Cardiac muscle cell (in vitro differentiated cells and primary cell): ENCODE results near the gene RNF121. TPM values are rescaled to one million over a fixed set of nuclear protein-coding genes. Genes with fewer than 3 reads are reported as not detected.

Experiments
- DNase-seq, 2 donors: peaks; one replicate each; pipeline versions ENCODE4 v3.0.0 to v3.0.0-alpha.2; 2010 to 2017; ENCODE audit warnings: low read depth in 1 of 2, low spot score in 1 of 2
- H3K27ac ChIP-seq: fragments of 200-600 bp; sonication (generic); 2 replicates; pipeline ENCODE4 v1.5.1; 2016
- H3K27me3 ChIP-seq: fragments of 200-600 bp; sonication (generic); 2 replicates; pipeline ENCODE4 v1.6.0; 2016; ENCODE audit warnings: control low read depth
- H3K36me3 ChIP-seq: fragments of 200-600 bp; sonication (generic); 2 replicates; pipeline ENCODE4 v1.5.1; 2016; ENCODE audit warnings: control low read depth
- H3K4me1 ChIP-seq: fragments of 200-600 bp; sonication (generic); 2 replicates; pipeline ENCODE4 v1.8.1; 2017; ENCODE audit warnings: low read depth, mild to moderate bottlenecking, mixed run types
- H3K4me3 ChIP-seq: fragments of 200-600 bp; sonication (generic); 2 replicates; pipeline ENCODE4 v1.5.1; 2016; ENCODE audit warnings: mild to moderate bottlenecking
- H3K9me3 ChIP-seq: fragments of 200-600 bp; sonication (generic); 2 replicates; pipeline ENCODE4 v1.5.1; 2017; ENCODE audit warnings: low read depth, mild to moderate bottlenecking, control low read depth
- polyA plus RNA-seq: library from polyadenylated mRNA; unstranded; fragments of >200 nt; fragmentation: Nextera tagmentation; extraction: Ambion mirVana; gene quantifications from 2 replicates; pipeline ENCODE4 v1.2.1, GENCODE V29; 2016
- total RNA-seq: library from RNA; depleted of rRNA; stranded (reverse); fragments of >200 nt; gene quantifications from 2 replicates; pipeline ENCODE4 v1.2.3, GENCODE V29; 2016
- TF ChIP-seq, protein P1 (sequence below): IDR thresholded peaks from 2 replicates; pipeline ENCODE4 v1.5.1; 2012; ENCODE audit warnings: low read depth, mild to moderate bottlenecking, low read length

The RNF121 gene
- total and polyA plus RNA-seq, 2 experiments from 2014 or later: 16.2 to 27.7 TPM

DNA sequence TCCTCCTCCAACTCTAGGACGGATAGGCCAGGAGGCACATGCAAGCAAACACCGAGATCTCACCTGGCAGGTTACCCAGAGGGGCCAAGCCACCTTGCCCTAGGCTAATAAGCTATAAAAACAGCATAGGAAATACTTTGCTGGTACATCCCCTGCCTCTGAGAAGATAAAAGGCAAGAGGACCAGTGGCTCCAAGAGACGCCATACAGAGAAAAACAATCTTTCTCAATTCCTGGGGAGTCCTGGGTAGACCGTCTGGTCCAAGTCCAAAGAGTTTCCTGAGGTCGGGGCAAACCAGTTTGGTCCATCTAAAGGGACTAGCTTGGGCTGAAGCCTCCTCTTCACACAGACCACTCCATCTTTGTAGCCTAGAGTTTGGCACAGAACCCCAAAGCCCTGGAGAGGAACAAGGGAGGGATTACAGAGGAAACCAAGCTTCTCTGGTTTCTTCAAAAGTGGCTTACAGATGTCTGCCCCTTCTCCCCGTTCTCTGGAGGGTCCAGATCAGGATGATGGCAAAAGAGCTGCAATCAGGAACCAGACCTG, 111.1 kb downstream of the RNF121 start:
- peak overlapping the region; percentile 98 for H3K27ac ChIP-seq
- H3K27me3 ChIP-seq: no peaks in the 10 kb centered on the region
- DNase-seq: no peak
- H3K9me3 ChIP-seq: no peaks in the 10 kb centered on the region
- H3K4me1 ChIP-seq: peaks cover 34% of the 10 kb centered on the region
- TF ChIP-seq, protein P1, sequence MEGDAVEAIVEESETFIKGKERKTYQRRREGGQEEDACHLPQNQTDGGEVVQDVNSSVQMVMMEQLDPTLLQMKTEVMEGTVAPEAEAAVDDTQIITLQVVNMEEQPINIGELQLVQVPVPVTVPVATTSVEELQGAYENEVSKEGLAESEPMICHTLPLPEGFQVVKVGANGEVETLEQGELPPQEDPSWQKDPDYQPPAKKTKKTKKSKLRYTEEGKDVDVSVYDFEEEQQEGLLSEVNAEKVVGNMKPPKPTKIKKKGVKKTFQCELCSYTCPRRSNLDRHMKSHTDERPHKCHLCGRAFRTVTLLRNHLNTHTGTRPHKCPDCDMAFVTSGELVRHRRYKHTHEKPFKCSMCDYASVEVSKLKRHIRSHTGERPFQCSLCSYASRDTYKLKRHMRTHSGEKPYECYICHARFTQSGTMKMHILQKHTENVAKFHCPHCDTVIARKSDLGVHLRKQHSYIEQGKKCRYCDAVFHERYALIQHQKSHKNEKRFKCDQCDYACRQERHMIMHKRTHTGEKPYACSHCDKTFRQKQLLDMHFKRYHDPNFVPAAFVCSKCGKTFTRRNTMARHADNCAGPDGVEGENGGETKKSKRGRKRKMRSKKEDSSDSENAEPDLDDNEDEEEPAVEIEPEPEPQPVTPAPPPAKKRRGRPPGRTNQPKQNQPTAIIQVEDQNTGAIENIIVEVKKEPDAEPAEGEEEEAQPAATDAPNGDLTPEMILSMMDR: no peak
- peaks cover 4% of the 10 kb centered on the region for H3K36me3 ChIP-seq
- peak overlapping the region; percentile 65 for H3K4me3 ChIP-seq

DNA sequence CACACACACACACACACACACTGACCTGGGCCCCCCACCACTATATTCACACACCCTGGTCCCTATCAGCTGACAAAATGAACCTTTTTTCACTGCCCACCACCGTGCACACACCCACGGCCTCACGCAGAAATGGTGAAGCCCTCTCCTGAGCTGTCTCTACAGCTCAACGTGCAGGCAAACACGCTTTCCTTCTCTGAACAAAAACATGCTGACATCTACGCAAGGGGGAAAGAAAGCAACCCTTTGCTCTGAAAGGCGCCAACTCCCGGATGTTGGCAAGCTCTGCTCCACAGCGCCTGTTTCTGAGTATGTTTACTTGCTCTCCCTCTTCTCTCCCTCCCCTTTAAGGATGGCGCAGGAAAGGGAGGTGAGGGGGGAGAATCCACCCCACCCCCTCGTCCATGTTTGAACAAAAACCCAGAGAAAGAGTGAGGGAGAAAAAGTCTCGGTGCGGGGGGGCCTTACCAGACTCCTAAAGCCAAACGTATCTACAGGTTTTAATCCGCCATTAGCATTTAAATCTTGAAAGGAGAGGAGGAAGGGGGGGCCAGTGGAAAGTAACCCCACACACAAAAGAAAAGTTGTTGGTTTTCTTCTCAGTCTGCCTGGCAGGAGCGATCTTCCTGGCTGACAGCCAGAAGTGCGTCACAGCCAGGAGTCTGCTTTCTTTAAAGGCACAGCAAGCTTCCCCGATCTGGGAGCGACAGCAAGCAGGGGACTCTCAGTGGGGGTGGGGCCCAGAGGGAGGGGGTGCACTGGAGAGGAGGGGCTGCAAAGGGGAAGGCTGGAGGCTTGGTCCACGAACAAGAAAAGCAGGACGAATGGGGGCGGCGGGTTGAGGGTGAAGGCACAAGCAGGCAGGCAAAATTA, 111.9 kb downstream of the RNF121 start:
- H3K9me3 ChIP-seq: no peaks in the 10 kb centered on the region
- H3K27me3 ChIP-seq: no peaks in the 10 kb centered on the region
- peak overlapping the region; percentile 98 for H3K27ac ChIP-seq
- TF ChIP-seq, protein P1: no peak
- peak overlapping the region; percentile 65 for H3K4me3 ChIP-seq
- peak; percentile 96 to 97 for DNase-seq
- H3K36me3 ChIP-seq: no peaks in the 10 kb centered on the region
- H3K4me1 ChIP-seq: peaks cover 34% of the 10 kb centered on the region

DNA sequence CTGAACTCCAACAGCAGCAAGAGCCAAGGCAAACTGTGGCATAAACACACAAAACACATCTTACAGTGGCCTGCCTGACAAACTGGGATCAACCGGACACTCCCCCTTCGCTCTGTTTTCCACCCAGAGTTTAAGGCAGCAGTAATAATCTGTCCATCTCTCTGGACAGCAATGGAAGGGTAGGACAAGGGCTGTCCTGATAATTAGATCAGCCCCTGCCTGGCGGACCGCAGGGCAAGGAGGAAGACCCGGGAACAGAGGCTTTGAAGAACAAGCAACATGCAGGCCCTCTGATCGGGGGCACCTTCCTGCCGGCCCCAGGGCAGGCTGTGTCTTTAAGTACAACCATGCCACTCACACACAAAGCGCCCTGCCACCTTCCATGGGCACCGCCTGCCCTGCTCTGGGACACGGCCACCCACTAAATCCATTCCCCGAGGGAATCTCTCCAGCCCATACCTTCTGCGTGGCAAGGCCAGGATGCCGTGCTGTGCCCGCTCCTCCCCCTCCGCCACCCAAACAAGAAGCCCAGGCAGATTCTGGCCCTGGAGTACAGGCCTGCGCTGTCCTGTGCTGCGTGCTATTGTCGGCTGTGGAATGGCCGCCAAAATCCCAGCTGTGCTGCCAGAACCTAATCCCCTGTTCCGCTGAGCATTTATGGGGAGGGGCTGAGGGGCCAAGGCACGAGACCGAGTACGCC, 112.7 kb downstream of the RNF121 start:
- Histone ChIP-seq H3K9me3 (no peaks in the 10 kb centered on the region), H3K4me3 (peak overlapping the region; percentile 65), H3K27ac (peak overlapping the region; percentile 98), H3K4me1 (peaks cover 34% of the 10 kb centered on the region), H3K36me3 (no peaks in the 10 kb centered on the region), H3K27me3 (no peaks in the 10 kb centered on the region)
- TF ChIP-seq, protein P1: no peak
- peak; percentile 59 to 81 for DNase-seq

DNA sequence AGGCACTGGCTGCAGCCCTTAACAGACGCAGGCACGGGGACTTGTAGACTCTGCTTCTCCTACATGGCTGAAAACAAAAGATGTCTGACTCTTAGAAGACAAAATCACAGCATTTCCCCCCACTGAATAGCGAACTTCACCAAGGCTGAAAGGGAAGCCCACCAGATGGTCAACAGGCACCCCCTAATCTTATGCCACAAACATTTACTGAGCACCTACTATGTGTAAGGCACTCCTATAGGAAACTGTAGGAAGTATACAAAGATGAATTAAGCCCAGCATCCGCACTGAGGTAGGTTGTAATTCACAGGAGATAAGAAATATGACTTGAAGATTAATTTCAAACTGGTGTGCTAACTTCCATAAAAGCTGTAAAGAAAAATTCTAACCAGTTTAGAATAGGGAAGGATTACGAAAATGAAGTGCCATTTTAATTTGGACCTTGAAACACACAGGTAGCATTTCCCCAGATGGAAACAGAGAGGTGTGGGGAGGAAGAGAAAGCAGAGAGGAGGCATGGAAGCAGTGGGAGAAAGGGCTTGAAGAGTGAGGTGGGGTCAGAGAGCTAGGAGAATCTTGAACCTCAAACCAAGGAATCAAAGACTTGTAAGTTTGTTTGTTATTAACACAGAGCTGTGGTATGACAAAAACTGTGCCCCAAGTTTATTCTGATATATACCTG, 113.4 kb downstream of the RNF121 start:
- Histone ChIP-seq H3K27ac (peak overlapping the region; percentile 98), H3K4me3 (peak overlapping the region; percentile 65), H3K27me3 (no peaks in the 10 kb centered on the region), H3K4me1 (peaks cover 29% of the 10 kb centered on the region), H3K9me3 (no peaks in the 10 kb centered on the region), H3K36me3 (no peaks in the 10 kb centered on the region)
- TF ChIP-seq, protein P1: no peak
- DNase-seq: no peak

DNA sequence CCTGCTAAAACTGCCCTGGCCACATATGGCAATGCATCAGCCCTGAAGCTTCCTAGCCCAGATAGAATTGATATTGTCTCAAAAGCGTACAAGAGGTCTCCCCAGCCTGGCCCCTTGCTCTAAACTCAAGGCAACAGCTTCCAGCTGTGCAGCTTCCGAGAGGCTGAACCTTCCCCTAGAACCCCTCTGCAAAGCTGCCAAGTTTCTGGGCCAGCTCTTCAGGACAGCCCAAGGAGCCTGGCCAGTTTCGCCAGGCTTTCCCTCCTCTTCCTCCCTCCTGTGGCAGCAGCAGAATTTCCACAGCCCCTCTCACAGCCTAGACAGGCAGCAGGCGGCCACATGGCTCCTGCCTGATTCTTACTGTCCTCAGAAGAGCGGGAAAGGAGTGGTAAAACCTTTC, 117.0 kb downstream of the RNF121 start:
- Histone ChIP-seq H3K9me3 (no peaks in the 10 kb centered on the region), H3K36me3 (no peaks in the 10 kb centered on the region), H3K4me1 (peaks cover 6% of the 10 kb centered on the region), H3K4me3 (no peak overlapping the region), H3K27ac (no peak overlapping the region), H3K27me3 (no peaks in the 10 kb centered on the region)
- TF ChIP-seq, protein P1: no peak
- peak in 1 of 2 donors; percentile 56 for DNase-seq
